ENCODE results near the gene CDH12.
"Not testable (repeated sequence)": the region's sequence is repeated elsewhere in the genome, so short reads cannot be mapped to it uniquely, and the experiment has no call there.

CDH12 gene

DNA sequence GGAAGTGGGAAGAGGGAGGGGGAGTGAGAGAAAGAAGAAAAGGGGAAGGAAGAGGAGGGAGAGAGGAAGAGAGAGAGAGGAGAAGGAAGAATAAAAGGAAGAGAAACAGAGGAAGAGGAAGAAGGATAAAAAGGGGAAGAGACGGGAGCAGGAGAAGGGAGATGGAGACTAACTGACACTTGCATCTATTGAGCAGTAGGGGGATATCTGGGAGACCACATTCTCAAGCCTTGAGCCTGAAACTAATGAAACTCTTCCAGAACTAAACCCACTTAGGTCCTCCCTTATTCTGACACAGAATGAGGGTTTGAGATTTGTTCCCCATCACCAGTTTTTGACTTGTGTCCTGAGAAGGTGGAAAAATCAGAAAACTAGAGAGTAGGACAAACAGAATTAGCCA is 533.3 kb downstream of the CDH12 start:
- TF ChIP-seq POLR2A (IDR thresholded peaks at IDR 0.05; ENCODE audit: low read depth, low read length) (no peak), TAF1 (IDR thresholded peaks at IDR 0.05; ENCODE audit: low read depth, low read length) (no peak), POLR2AphosphoS5 (IDR thresholded peaks at IDR 0.05; ENCODE audit: low read depth, low read length) (no peak), PAX5 (IDR thresholded peaks at IDR 0.05; ENCODE audit: insufficient read depth, low read length, severe bottlenecking) (no peak), SPI1 (IDR thresholded peaks at IDR 0.05; ENCODE audit: low read depth, low read length) (no peak), POU2F2 (IDR thresholded peaks at IDR 0.05; ENCODE audit: low read depth, low read length) (no peak)
- no peak for FAIRE-seq
- DNase-seq (ENCODE audit: insufficient read length, low spot score), result no peak

DNA sequence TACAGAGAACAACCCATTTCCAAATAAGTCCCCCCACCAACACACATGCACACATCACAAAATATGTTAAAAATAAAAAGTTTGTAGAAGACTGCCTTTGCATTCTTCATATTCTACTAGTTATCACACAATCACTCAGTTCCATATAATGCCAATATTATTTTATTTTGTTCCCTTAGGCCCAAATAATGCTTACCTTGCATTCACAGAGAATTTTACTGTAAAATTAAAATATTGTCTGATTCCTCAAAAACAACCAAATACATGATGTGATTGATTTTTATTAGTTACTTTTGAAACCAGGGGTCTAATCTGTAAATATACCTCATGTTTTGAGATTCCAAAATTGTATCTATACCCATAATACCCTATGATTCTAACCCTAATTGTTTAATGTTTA is 536.9 kb downstream of the CDH12 start:
- no peak for DNase-seq (ENCODE audit: insufficient read length, low spot score)
- FAIRE-seq, result no peak
- TF ChIP-seq POU2F2 (IDR thresholded peaks at IDR 0.05; ENCODE audit: low read depth, low read length) (no peak), PAX5 (IDR thresholded peaks at IDR 0.05; ENCODE audit: insufficient read depth, low read length, severe bottlenecking) (no peak), POLR2A (IDR thresholded peaks at IDR 0.05; ENCODE audit: low read depth, low read length) (no peak), SPI1 (IDR thresholded peaks at IDR 0.05; ENCODE audit: low read depth, low read length) (no peak), POLR2AphosphoS5 (IDR thresholded peaks at IDR 0.05; ENCODE audit: low read depth, low read length) (no peak), TAF1 (IDR thresholded peaks at IDR 0.05; ENCODE audit: low read depth, low read length) (no peak)

- FAIRE-seq; DNase-seq (ENCODE audit: insufficient read length, low spot score): not testable (repeated sequence)
Observed at GRCh38 chr5:22315052-22315451, 538.1 kb downstream of the CDH12 start.

DNA sequence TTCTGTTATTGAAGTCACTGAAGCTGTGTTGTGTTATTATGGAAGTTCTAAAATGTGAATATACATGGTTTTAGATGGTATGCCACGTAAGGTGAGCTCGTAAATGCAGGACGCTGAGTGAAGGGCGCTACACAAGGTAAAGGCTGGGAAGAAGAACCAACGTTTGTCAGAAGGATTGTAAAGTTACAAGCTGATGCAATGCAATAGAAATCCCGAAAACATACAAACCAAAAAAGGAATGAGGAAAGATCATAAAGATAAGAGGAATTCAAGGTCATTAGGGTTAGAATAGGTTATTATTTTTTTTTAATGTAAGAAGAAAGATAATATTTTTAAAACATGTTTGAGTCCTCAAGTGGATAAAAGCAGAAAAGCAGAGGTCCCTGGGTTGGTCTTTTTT is 538.6 kb downstream of the CDH12 start:
- DNase-seq (ENCODE audit: insufficient read length, low spot score) (no peak), FAIRE-seq (no peak)
- TF ChIP-seq PAX5 (IDR thresholded peaks at IDR 0.05; ENCODE audit: insufficient read depth, low read length, severe bottlenecking) (no peak), POLR2AphosphoS5 (IDR thresholded peaks at IDR 0.05; ENCODE audit: low read depth, low read length) (no peak), SPI1 (IDR thresholded peaks at IDR 0.05; ENCODE audit: low read depth, low read length) (no peak), POU2F2 (IDR thresholded peaks at IDR 0.05; ENCODE audit: low read depth, low read length) (no peak), POLR2A (IDR thresholded peaks at IDR 0.05; ENCODE audit: low read depth, low read length) (no peak), TAF1 (IDR thresholded peaks at IDR 0.05; ENCODE audit: low read depth, low read length) (no peak)

- DNase-seq (ENCODE audit: insufficient read length, low spot score) (no peak), FAIRE-seq (no peak)
- TF ChIP-seq POU2F2 (IDR thresholded peaks at IDR 0.05; ENCODE audit: low read depth, low read length), result no peak
- no peak for TF ChIP-seq POLR2A (IDR thresholded peaks at IDR 0.05; ENCODE audit: low read depth, low read length)
- TF ChIP-seq SPI1 (IDR thresholded peaks at IDR 0.05; ENCODE audit: low read depth, low read length), result no peak
- TF ChIP-seq PAX5 (IDR thresholded peaks at IDR 0.05; ENCODE audit: insufficient read depth, low read length, severe bottlenecking), result no peak
Observed at GRCh38 chr5:22306011-22306410, 547.1 kb downstream of the CDH12 start.

GRCh38 chr5:22295832-22296231 is 557.3 kb downstream of the CDH12 start:
- no peak for FAIRE-seq
- DNase-seq (ENCODE audit: insufficient read length, low spot score), result no peak

GRCh38 chr5:22293147-22293546 is 560.0 kb downstream of the CDH12 start:
- FAIRE-seq, result no peak

More at GRCh38 chr5:22295832-22296231, 557.3 kb downstream of the CDH12 start:
- TF ChIP-seq POLR2A (IDR thresholded peaks at IDR 0.05; ENCODE audit: low read depth, low read length), result no peak
- no peak for TF ChIP-seq TAF1 (IDR thresholded peaks at IDR 0.05; ENCODE audit: low read depth, low read length)
- no peak for TF ChIP-seq SPI1 (IDR thresholded peaks at IDR 0.05; ENCODE audit: low read depth, low read length)
- no peak for TF ChIP-seq PAX5 (IDR thresholded peaks at IDR 0.05; ENCODE audit: insufficient read depth, low read length, severe bottlenecking)
- TF ChIP-seq POU2F2 (IDR thresholded peaks at IDR 0.05; ENCODE audit: low read depth, low read length), result no peak
- TF ChIP-seq POLR2AphosphoS5 (IDR thresholded peaks at IDR 0.05; ENCODE audit: low read depth, low read length), result no peak

DNA sequence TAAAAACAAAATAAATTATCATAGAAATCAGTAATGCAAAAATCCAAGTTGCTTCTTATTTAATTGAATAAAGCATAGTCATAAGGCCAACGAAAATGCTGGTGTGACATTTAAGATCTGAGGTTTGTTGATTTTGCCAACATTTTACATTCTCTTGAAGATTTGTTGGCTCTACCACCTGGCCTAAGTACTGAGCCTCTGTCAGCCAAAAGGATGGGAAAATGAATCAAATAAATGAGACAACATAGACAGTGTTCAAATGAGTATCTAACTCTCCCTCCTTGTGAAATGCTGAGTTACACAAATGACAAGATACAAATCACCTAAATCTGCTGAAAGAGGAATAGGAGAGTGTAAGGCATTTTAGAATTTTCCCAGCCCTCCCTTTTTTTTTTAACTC is 575.0 kb downstream of the CDH12 start:
- FAIRE-seq, result no peak
- DNase-seq (ENCODE audit: insufficient read length, low spot score), result no peak
- TF ChIP-seq TAF1 (IDR thresholded peaks at IDR 0.05; ENCODE audit: low read depth, low read length) (no peak), POLR2AphosphoS5 (IDR thresholded peaks at IDR 0.05; ENCODE audit: low read depth, low read length) (no peak), PAX5 (IDR thresholded peaks at IDR 0.05; ENCODE audit: insufficient read depth, low read length, severe bottlenecking) (no peak), POU2F2 (IDR thresholded peaks at IDR 0.05; ENCODE audit: low read depth, low read length) (no peak), SPI1 (IDR thresholded peaks at IDR 0.05; ENCODE audit: low read depth, low read length) (no peak), POLR2A (IDR thresholded peaks at IDR 0.05; ENCODE audit: low read depth, low read length) (no peak)

More at GRCh38 chr5:22293147-22293546, 560.0 kb downstream of the CDH12 start:
- DNase-seq (ENCODE audit: insufficient read length, low spot score), result no peak
- TF ChIP-seq POLR2A (IDR thresholded peaks at IDR 0.05; ENCODE audit: low read depth, low read length), result no peak
- no peak for TF ChIP-seq POLR2AphosphoS5 (IDR thresholded peaks at IDR 0.05; ENCODE audit: low read depth, low read length)
- no peak for TF ChIP-seq SPI1 (IDR thresholded peaks at IDR 0.05; ENCODE audit: low read depth, low read length)
- no peak for TF ChIP-seq POU2F2 (IDR thresholded peaks at IDR 0.05; ENCODE audit: low read depth, low read length)
- no peak for TF ChIP-seq PAX5 (IDR thresholded peaks at IDR 0.05; ENCODE audit: insufficient read depth, low read length, severe bottlenecking)
- TF ChIP-seq TAF1 (IDR thresholded peaks at IDR 0.05; ENCODE audit: low read depth, low read length), result no peak

DNA sequence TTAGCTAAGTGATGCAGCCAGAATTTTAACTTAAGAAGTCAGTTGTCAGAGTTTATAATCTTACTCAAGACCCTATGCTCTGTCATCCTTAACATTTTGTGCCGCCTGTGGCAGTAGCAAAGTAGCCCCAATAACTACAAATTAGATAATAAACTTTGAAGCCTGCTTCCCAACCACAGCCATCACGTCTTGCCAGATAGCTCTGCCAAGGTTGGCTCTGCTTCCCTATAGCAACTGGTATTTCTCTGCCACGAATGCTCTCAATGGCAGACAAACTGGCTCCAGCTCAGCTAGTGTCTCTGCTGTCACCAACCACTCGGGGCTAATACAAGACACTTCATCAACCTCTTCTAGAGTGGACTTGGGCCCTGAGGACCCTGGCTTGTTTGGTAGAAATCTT is 576.1 kb downstream of the CDH12 start:
- DNase-seq (ENCODE audit: insufficient read length, low spot score) (no peak), FAIRE-seq (no peak)
- TF ChIP-seq POU2F2 (IDR thresholded peaks at IDR 0.05; ENCODE audit: low read depth, low read length), result no peak
- no peak for TF ChIP-seq PAX5 (IDR thresholded peaks at IDR 0.05; ENCODE audit: insufficient read depth, low read length, severe bottlenecking)
- TF ChIP-seq TAF1 (IDR thresholded peaks at IDR 0.05; ENCODE audit: low read depth, low read length), result no peak
- no peak for TF ChIP-seq POLR2AphosphoS5 (IDR thresholded peaks at IDR 0.05; ENCODE audit: low read depth, low read length)
- no peak for TF ChIP-seq SPI1 (IDR thresholded peaks at IDR 0.05; ENCODE audit: low read depth, low read length)
- no peak for TF ChIP-seq POLR2A (IDR thresholded peaks at IDR 0.05; ENCODE audit: low read depth, low read length)

- DNase-seq (ENCODE audit: insufficient read length, low spot score); FAIRE-seq: not testable (repeated sequence)
Observed at GRCh38 chr5:22265855-22266254, 587.3 kb downstream of the CDH12 start.

DNA sequence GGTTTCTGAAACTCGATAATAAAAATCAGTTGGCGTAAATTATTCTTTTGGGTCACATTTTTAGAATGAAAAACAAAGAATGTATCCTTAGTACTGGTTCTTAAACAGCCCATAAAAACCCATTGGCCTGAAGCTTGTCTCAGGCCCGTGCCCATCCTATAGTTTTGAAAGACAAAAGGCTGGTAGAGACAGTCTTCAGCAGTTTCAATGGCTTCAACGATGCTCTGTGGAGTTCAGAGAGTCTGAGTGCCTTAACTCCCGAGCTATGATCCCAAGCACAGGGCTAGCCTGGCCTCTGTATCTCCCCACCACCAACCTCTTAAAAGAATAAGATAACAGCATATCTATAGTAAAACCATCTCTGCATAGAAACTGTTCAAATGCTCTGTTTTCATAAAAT is 595.0 kb downstream of the CDH12 start:
- DNase-seq (ENCODE audit: insufficient read length, low spot score) (no peak), FAIRE-seq (no peak)
- TF ChIP-seq POLR2A (IDR thresholded peaks at IDR 0.05; ENCODE audit: low read depth, low read length), result no peak
- no peak for TF ChIP-seq PAX5 (IDR thresholded peaks at IDR 0.05; ENCODE audit: insufficient read depth, low read length, severe bottlenecking)
- TF ChIP-seq SPI1 (IDR thresholded peaks at IDR 0.05; ENCODE audit: low read depth, low read length), result no peak
- no peak for TF ChIP-seq POLR2AphosphoS5 (IDR thresholded peaks at IDR 0.05; ENCODE audit: low read depth, low read length)
- no peak for TF ChIP-seq POU2F2 (IDR thresholded peaks at IDR 0.05; ENCODE audit: low read depth, low read length)
- TF ChIP-seq TAF1 (IDR thresholded peaks at IDR 0.05; ENCODE audit: low read depth, low read length), result no peak

All from GM12891 (cell line).